NB4 (cell line): ENCODE measurements around the gene SIGLEC10.

ENCODE experiments used
- DNase-seq: peaks from one replicate; pipeline ENCODE4 v3.0.0; 2010; ENCODE audit warnings: low read depth
- H3K4me3 ChIP-seq: one replicate; pipeline ENCODE4 v1.5.1; 2011; ENCODE audit warnings: mild to moderate bottlenecking, low read depth, low read length, moderate library complexity
- MYC ChIP-seq: IDR thresholded peaks from 2 replicates; pipeline ENCODE4 v1.6.1; 2011; ENCODE audit warnings: low read depth, low read length
- POLR2A ChIP-seq: IDR thresholded peaks from 2 replicates; pipeline ENCODE4 v1.6.1; 2011; ENCODE audit warnings: mild to moderate bottlenecking; ENCODE audit not compliant: insufficient read length; ENCODE audit errors: extremely low read depth
- TF ChIP-seq, protein P1 (sequence below): IDR thresholded peaks from one replicate; pipeline ENCODE4 v1.5.1; 2012; ENCODE audit warnings: low read depth, low read length
- TF ChIP-seq, protein P2 (sequence below): IDR thresholded peaks from 2 replicates; pipeline ENCODE4 v1.6.1; 2011; ENCODE audit warnings: low read depth, low read length

SIGLEC10 gene

DNA sequence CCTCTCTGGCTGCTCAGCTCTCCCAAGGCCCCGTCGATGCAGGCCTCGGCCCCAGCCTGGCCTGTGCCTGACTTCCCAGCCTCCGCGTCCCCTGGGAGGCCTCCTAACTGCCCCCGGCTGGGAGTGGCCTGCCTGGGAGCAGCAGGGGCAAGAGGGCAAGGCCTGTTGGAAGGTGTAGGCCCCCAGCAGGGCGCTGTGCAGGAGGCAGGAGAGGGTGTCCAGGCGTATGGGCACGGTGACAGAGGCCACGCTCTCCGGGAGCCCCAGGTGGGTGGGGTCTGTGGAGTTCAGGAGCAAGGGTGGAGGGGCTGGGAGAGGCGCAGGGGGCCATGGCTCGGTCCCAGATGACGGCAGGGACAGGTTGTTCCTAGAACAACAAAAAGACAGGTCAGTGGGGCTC lies 28.3 kb downstream of the SIGLEC10 start:
- no peak for DNase-seq
- TF ChIP-seq, protein P1, sequence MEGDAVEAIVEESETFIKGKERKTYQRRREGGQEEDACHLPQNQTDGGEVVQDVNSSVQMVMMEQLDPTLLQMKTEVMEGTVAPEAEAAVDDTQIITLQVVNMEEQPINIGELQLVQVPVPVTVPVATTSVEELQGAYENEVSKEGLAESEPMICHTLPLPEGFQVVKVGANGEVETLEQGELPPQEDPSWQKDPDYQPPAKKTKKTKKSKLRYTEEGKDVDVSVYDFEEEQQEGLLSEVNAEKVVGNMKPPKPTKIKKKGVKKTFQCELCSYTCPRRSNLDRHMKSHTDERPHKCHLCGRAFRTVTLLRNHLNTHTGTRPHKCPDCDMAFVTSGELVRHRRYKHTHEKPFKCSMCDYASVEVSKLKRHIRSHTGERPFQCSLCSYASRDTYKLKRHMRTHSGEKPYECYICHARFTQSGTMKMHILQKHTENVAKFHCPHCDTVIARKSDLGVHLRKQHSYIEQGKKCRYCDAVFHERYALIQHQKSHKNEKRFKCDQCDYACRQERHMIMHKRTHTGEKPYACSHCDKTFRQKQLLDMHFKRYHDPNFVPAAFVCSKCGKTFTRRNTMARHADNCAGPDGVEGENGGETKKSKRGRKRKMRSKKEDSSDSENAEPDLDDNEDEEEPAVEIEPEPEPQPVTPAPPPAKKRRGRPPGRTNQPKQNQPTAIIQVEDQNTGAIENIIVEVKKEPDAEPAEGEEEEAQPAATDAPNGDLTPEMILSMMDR = no peak
- TF ChIP-seq POLR2A (no peak), MYC (no peak)
- TF ChIP-seq, protein P2, sequence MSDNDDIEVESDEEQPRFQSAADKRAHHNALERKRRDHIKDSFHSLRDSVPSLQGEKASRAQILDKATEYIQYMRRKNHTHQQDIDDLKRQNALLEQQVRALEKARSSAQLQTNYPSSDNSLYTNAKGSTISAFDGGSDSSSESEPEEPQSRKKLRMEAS = no peak
- no peak overlapping the region for H3K4me3 ChIP-seq

DNA sequence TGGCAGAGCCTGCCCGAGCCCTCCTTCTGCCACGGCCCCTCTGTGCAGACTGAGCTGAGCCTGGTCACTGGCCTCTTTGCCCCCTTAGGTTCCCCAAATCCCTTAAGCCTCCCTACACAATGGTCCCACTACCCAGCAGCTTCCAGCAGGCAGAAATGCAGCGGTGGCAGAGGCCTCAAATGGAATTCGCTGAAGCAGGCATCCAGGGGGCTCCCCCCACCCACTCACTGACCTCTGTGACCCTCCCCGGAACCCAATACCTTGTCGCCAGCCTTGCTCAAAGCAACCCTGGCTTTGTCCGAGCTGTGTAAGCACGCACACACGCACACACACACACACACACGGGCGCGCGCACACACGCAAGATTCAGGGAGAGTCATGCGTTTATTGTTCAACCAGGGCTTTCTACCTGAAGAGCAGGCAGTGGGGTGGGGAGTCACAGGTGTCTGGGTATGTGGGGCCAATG lies 29.5 kb downstream of the SIGLEC10 start, which contains the start of gene LIM2:
Gene LIM2 (minus strand): TSS at position 51 of the 466 bp plus-strand sequence. CDS start 531 bp downstream, outside the sequence.
- TF ChIP-seq, protein P2 = no peak
- TF ChIP-seq POLR2A = no peak
- TF ChIP-seq MYC = no peak
- TF ChIP-seq, protein P1 = no peak
- no peak within 1 kb of the TSS for H3K4me3 ChIP-seq
- no peak for DNase-seq

DNA sequence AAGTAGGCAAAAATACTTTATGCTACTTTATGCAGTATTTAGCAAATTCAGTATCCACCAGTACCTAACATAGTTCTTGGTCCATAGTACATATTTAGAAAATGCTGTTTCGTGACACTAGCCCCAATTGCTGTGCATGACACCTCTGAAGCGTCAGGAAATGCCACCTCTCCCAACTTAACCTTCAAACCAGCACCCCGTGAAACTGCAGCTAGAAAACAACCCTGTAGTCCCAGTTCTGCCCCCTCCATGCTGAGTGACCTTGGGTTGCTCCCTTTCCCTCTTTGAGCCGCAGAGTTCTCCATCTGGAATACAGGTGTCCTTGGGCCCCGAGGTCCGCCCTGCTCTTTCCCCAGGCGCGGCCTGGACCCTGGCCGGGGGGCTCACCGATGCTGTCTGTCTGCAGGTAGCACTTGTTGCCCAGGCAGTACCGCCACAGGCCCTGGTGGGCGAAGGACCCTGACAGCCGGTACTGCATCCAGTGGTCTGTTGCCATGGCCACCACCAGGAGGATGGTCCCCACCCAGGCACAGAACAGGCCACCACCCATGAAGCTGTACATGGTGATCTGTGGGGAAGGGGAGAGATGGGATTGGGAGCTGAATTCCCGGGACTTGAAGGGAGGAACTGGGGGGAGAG lies 30.4 kb downstream of the SIGLEC10 start:
- H3K4me3 ChIP-seq = no peak overlapping the region
- TF ChIP-seq, protein P1 = no peak
- TF ChIP-seq, protein P2 = no peak
- TF ChIP-seq POLR2A (no peak), MYC (no peak)
- DNase-seq = no peak

DNA sequence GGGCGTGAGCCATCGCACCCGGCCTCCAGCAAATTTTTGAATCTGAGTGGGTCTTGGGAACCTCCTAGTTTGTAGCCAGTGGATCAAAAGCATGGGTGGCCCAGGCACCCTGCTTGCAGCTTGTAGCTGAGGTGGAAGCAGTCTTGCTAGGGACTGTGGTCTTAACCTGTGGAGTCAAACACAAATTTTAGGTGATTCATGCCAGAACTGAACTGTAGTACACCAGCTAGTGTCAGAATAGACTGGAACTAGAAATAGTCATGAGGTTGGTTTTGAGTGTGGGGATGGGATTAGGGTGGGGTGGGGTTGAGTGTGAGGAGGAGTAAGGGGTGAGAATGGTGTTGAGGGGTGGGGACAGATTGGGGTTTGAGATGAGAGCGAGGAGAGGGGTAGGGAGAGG lies 35.4 kb downstream of the SIGLEC10 start:
- no peak overlapping the region for H3K4me3 ChIP-seq
- TF ChIP-seq, protein P1 = no peak
- TF ChIP-seq, protein P2 = no peak
- TF ChIP-seq MYC (no peak), POLR2A (no peak)
- no peak for DNase-seq

DNA sequence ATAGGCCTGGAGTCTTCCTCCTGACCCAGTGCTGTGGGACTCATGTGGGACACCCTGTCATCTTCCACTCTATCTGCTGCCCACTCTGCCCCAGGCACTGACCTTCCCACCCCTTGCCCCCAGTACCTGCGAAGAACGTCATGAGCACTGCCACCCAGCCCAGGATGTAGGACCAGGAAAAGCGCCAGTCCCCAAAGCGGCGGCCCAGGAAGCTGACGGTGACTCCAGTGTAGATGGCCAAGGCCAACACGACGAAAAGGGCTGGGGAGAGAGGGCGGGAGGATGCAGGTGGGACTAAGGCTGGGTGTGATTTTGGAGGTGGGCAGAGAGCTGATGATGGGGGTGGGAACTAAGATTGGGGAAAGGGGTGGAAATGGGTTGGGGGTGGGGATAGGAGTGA lies 37.1 kb downstream of the SIGLEC10 start:
- no peak for DNase-seq
- TF ChIP-seq MYC (no peak), POLR2A (no peak)
- TF ChIP-seq, protein P1 = no peak
- TF ChIP-seq, protein P2 = no peak
- H3K4me3 ChIP-seq = no peak overlapping the region
